GM12892 (cell line): ENCODE measurements around the gene LIPH.
"Not testable (repeated sequence)": the region's sequence is repeated elsewhere in the genome, so short reads cannot be mapped to it uniquely, and the experiment has no call there.

ENCODE experiments used
- DNase-seq: peaks from one replicate; pipeline ENCODE4 v3.0.0; 2011; ENCODE audit not compliant: insufficient read length
- FAIRE-seq: peaks from 2 replicates; lab custom pipeline; 2011; peaks lifted over from hg19 to GRCh38; lab: Jason Lieb, UNC
- POLR2A ChIP-seq: IDR thresholded peaks from 2 replicates; pipeline ENCODE4 v1.6.1; 2011; ENCODE audit warnings: low read depth, low read length, control low read depth
- POLR2AphosphoS5 ChIP-seq: IDR thresholded peaks from 2 replicates; pipeline ENCODE4 v1.6.1; 2011; ENCODE audit warnings: low read depth, low read length, control low read depth
- TAF1 ChIP-seq: IDR thresholded peaks from 2 replicates; pipeline ENCODE4 v1.6.1; 2011; ENCODE audit warnings: low read depth, mild to moderate bottlenecking, control low read depth, low read length, borderline replicate concordance

LIPH gene

DNA sequence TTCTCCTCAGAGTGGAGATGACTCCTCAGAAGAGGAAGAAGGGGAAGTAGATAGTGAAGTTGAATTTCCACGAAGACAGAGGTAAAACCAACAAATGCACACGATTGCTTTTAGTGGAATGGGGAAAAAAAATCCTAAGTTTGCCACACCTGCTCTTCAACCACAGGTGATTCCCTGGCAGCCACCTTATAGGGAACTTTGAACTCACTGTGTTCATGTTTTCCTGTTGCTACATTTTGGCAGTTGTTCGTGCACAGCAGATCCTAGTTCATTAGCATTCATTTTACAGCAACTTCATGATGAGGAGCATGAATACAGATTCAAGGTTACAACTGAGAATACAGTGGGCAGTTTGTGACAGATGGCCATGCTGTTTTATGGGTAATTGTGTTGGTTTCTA is 75.1 kb downstream of the LIPH start:
- DNase-seq (no peak), FAIRE-seq (no peak)
- no peak for TF ChIP-seq POLR2AphosphoS5
- TF ChIP-seq POLR2A, result no peak
- TF ChIP-seq TAF1, result no peak

DNA sequence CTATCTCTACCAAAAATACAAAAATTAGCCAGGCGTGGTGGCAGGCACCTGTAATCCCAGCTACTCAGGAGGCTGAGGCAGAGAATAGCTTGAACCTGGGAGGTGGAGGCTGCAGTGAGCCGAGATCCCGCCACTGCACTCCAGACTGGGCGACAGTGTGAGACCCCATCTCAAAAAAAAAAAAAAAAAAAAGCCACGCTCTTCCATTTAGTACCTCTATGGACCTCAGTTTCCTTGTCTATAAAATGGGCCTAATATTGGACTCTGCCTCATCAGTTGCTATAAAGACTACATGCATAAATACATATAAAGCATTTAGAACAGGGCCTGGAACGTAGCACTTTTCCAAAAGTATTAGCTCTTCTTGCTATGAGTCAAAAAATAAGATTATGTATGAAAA is 77.5 kb downstream of the LIPH start:
- FAIRE-seq, result not testable (repeated sequence)

DNA sequence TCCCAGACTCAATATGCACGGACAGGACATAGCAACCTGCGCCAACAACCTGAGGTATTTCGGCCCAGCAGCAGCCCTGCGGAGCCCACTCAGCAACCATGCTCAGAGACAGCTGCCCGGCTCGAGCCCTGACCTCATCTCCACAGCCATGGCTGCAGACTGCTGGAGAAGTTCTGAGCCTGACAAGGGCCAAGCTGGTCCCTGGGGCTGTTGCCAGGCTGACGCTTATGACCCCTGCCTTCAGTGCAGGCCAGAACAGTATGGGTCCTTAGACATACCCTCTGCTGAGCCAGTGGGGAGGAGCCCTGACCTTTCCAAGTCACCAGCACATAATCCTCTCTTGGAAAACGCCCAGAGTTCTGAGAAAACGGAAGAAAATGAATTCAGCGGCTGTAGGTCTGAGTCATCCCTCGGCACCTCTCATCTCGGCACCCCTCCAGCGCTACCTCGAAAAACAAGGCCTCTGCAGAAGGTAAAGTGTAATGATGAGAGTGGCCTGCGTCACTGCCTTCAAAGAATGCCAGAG is 79.0 kb downstream of the LIPH start:
- no peak for TF ChIP-seq TAF1
- TF ChIP-seq POLR2A, result no peak
- TF ChIP-seq POLR2AphosphoS5, result no peak
- FAIRE-seq (no peak), DNase-seq (no peak)

More for the DNA sequence above, 77.5 kb downstream of the LIPH start:
- DNase-seq, result not testable (repeated sequence)

DNA sequence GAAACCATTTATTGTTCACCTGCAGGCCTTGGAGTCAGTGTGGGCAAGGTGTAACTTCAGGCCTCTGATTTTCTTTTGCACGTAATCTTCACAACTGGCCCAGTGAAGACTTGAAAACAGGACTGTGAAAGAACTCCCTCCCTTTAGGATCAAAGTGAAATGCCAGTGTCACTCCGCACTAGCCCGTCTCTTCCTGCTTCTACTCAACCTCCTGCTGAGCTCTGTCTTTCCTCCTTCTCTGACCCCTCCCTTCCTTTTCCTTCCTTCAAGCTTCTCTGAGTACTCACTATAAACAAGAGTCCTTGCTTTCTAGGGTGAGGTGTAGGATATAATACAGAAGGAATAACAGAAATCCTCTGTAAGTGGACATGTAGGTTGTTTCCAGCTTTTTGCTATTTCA is 82.1 kb downstream of the LIPH start:
- TF ChIP-seq TAF1, result no peak
- TF ChIP-seq POLR2A, result no peak
- TF ChIP-seq POLR2AphosphoS5, result no peak
- DNase-seq (no peak), FAIRE-seq (no peak)

DNA sequence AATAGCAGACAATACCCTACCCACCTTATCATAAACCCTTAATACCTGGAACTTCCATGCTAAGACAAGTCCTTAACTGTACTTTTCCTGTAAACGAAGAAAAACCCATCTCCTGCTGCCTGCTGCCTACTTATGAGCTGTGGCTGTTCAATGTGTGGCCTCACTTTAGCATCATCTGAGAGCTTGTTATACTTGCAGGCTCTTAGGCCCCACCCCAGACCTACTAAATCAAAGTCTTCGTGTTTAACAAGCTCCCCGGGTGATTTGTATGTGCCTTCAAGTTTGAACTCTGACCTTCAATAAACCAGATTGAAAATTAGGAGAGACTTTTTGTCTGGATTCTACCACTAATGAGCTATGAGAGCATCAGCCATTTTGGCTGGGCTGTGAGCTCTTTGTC is 82.8 kb downstream of the LIPH start:
- no peak for TF ChIP-seq POLR2AphosphoS5
- no peak for TF ChIP-seq POLR2A
- no peak for TF ChIP-seq TAF1
- DNase-seq, result no peak
- no peak for FAIRE-seq

DNA sequence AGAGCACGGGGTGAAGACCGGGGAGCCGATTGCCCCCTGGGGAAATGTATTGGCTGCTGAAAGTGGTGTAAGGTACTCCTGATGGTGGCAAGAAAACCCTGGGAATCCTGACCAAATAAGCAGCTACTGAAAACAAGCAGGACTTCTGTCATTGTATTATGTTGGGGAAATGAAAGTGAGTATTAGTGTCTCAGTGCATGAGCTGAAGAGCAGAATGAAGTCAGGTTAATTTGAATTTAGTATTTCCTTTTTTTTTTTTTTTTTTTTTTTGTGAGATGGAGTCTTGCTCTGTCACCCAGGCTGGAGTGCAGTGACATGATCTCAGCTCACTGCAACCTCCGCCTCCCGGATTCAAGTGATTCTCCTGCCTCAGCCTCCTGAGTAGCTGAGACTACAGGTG is 86.3 kb downstream of the LIPH start:
- FAIRE-seq, DNase-seq: not testable (repeated sequence)

DNA sequence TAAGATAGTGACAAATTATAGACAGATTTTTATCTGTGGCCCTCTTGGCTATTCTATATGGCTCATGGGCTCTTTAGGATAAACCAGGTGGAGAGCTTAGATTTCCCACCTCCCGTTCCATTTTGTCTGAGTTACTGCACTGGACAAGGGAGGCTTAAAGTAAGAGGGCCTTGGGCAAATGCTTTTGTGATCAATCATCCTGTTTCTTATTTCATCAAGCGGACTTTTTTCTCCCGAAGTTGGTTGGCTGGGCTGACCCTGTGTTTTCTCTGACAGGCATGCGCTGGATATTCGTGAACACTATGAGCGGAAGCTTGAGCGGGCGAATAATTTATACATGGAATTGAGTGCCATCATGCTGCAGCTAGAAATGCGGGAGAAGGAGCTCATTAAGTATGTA is 86.9 kb downstream of the LIPH start:
- TF ChIP-seq TAF1 (no peak), POLR2AphosphoS5 (no peak), POLR2A (no peak)
- FAIRE-seq (no peak), DNase-seq (no peak)

DNA sequence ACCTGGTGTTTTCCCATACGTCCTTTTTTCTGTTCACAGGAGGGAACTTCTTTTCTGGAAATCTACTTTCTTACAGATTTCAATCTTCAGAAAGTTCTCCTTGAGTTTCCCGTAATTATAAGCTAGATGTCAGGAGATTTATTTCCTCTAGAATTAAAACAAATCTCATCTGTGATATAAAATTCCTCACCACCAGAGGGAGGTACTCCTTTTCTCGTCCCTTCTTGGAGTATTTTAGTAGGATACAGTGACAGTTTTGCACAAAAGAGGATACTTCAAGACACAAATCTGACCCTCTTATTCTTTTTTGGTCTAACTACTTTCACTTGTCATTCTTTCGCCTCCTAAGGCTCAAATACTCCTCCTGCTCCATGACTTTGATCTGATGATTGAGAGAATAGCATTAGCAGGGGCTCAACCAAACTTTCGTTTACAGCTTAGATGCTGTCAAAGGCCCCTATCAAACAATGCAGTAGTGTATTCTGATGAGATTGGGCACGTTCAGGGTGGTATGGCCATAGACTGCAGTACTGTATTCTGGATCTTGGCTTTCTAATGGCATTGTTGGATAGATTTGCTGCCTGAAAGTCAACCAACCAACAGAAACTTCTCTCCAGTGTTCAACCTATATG is 91.6 kb downstream of the LIPH start:
- FAIRE-seq (no peak), DNase-seq (no peak)
- TF ChIP-seq TAF1 (no peak), POLR2AphosphoS5 (no peak), POLR2A (no peak)

DNA sequence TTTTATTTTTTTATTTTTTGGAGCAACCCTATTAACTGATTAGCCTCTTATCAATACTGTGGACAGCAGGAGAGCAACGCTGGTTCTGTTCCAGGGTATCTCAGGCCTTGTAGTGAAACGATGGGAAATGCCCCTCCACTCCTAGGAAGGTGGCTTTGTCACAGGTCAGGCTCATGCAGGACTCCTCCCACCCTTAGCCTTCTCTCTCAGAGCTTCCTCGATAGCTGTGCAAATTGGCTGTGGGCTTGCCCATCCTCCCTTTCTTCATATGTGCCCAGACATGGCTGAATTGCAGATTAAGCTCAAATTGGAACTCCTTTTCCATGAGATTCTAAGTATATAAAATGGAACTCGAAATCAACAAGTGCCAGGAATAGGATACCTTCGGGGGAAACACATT is 92.1 kb downstream of the LIPH start:
- FAIRE-seq, result peak; percentile 51
- TF ChIP-seq POLR2A (no peak), POLR2AphosphoS5 (no peak), TAF1 (no peak)
- DNase-seq, result no peak

DNA sequence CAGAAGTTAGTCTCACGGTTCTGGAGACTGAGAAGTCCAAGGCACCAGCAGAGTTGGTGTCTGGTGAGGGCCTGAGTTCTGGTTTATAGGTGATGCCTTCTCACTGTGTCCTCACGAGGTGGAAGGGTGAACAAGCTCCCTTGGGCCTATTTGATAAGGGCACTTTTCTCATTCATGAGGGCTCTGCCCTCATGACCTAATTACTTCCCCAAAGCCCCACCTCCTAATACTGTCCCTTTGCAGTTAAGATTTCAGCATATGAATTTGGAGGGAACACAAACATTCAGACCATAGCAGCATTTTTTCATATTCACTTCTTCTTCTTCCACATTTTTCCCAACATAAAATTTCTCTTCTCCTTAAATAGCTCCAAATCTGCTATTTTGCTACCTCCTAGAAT is 95.0 kb downstream of the LIPH start:
- FAIRE-seq (no peak), DNase-seq (no peak)
- TF ChIP-seq TAF1 (no peak), POLR2A (no peak), POLR2AphosphoS5 (no peak)
